Loucy (cell line): ENCODE measurements around the gene POU2F3.

Experiments used
- H2AFZ ChIP-seq: fragments of 200-600 bp; sonication (generic); 2 replicates; pipeline ENCODE4 v1.6.0; 2016; ENCODE audit warnings: antibody characterized with exemption, mild to moderate bottlenecking, low read length, moderate library complexity
- H3F3A ChIP-seq: fragments of 200-600 bp; 2 replicates; pipeline ENCODE4 v1.6.0; 2016; ENCODE audit warnings: antibody characterized with exemption, low read depth, mild to moderate bottlenecking
- H3K27me3 ChIP-seq: fragments of 200-600 bp; sonication (generic); 2 replicates; pipeline ENCODE4 v1.6.1; 2014; ENCODE audit warnings: low read length, mild to moderate bottlenecking; ENCODE audit not compliant: insufficient read depth, poor library complexity, severe bottlenecking
- H3K36me3 ChIP-seq: fragments of 200-600 bp; sonication (generic); 2 replicates; pipeline ENCODE4 v1.6.1; 2016; ENCODE audit warnings: low read length; ENCODE audit not compliant: insufficient read depth
- H3K4me1 ChIP-seq: fragments of 200-600 bp; sonication (generic); 2 replicates; pipeline ENCODE4 v1.5.1; 2014; ENCODE audit warnings: low read length, mild to moderate bottlenecking; ENCODE audit not compliant: insufficient read depth, poor library complexity, severe bottlenecking
- H3K4me2 ChIP-seq: fragments of 200-600 bp; sonication (generic); 2 replicates; pipeline ENCODE4 v1.6.0; 2014; ENCODE audit warnings: antibody characterized with exemption, low read length, low read depth, mild to moderate bottlenecking; ENCODE audit not compliant: poor library complexity, severe bottlenecking
- H3K4me3 ChIP-seq: fragments of 200-600 bp; sonication (generic); 2 replicates; pipeline ENCODE4 v1.5.1; 2014; ENCODE audit warnings: low read length, mild to moderate bottlenecking, mixed read lengths; ENCODE audit not compliant: poor library complexity, severe bottlenecking
- H3K79me2 ChIP-seq: fragments of 200-600 bp; sonication (generic); 2 replicates; pipeline ENCODE4 v1.6.1; 2014; ENCODE audit warnings: low read length; ENCODE audit not compliant: insufficient read depth
- H3K9ac ChIP-seq: fragments of 200-600 bp; sonication (generic); 2 replicates; pipeline ENCODE4 v1.6.0; 2014; ENCODE audit warnings: mild to moderate bottlenecking, low read depth, low read length, moderate library complexity; ENCODE audit not compliant: poor library complexity, severe bottlenecking
- H3K9me2 ChIP-seq: fragments of 200-600 bp; sonication (generic); replicated peaks from 2 replicates; pipeline ENCODE4 v1.6.1; 2016; ENCODE audit warnings: low read depth, low read length, mixed read lengths
- H3K9me3 ChIP-seq: fragments of 200-600 bp; sonication (generic); 2 replicates; pipeline ENCODE4 v1.6.1; 2014; ENCODE audit warnings: mild to moderate bottlenecking, antibody characterized with exemption, low read length, low read depth; ENCODE audit not compliant: insufficient read depth
- H4K20me1 ChIP-seq: fragments of 200-600 bp; sonication (generic); 2 replicates; pipeline ENCODE4 v1.6.0; 2014; ENCODE audit warnings: antibody characterized with exemption, low read length, mild to moderate bottlenecking; ENCODE audit not compliant: insufficient read depth, poor library complexity, severe bottlenecking
- CTCF ChIP-seq: fragments of 200-600 bp; sonication (generic); conservative IDR thresholded peaks from 2 replicates; pipeline ENCODE4 v1.5.1; 2014; ENCODE audit warnings: mild to moderate bottlenecking, antibody characterized with exemption, low read length
- EZH2phosphoT487 ChIP-seq: fragments of 200-600 bp; IDR thresholded peaks from 2 replicates; pipeline ENCODE4 v1.6.1; 2018; ENCODE audit warnings: antibody characterized with exemption, mild to moderate bottlenecking, moderate library complexity, borderline replicate concordance

The POU2F3 gene

GRCh38 chr11:120230433-120231071 lies 9.4 kb upstream of the POU2F3 start:
- TF ChIP-seq EZH2phosphoT487 (no peak), CTCF (no peak)
- no peak overlapping the region for H2AFZ ChIP-seq
- no peaks in the 10 kb centered on the region for H4K20me1 ChIP-seq
- H3K4me1 ChIP-seq: no peaks in the 10 kb centered on the region
- no peaks in the 10 kb centered on the region for H3K9me3 ChIP-seq
- no peak overlapping the region for H3K4me2 ChIP-seq
- no peaks in the 10 kb centered on the region for H3K79me2 ChIP-seq
- H3K9ac ChIP-seq: no peak overlapping the region
- no peaks in the 10 kb centered on the region for H3K27me3 ChIP-seq
- H3K36me3 ChIP-seq: no peaks in the 10 kb centered on the region
- H3K9me2 ChIP-seq: no peaks in the 10 kb centered on the region
- H3F3A ChIP-seq: no peaks in the 10 kb centered on the region
- H3K4me3 ChIP-seq: no peak overlapping the region

GRCh38 chr11:120231963-120232362 lies 8.0 kb upstream of the POU2F3 start:
- Histone ChIP-seq H2AFZ (no peak overlapping the region), H3K9me2 (no peaks in the 10 kb centered on the region), H3F3A (no peaks in the 10 kb centered on the region), H3K9me3 (no peaks in the 10 kb centered on the region), H3K4me2 (no peak overlapping the region), H3K36me3 (no peaks in the 10 kb centered on the region), H3K27me3 (no peaks in the 10 kb centered on the region), H3K9ac (no peak overlapping the region), H3K79me2 (no peaks in the 10 kb centered on the region), H4K20me1 (no peaks in the 10 kb centered on the region), H3K4me1 (no peaks in the 10 kb centered on the region), H3K4me3 (no peak overlapping the region)
- TF ChIP-seq CTCF (no peak), EZH2phosphoT487 (no peak)

- no peaks in the 10 kb centered on the region for H3K9me2 ChIP-seq
- TF ChIP-seq EZH2phosphoT487 (no peak), CTCF (no peak)
- H3K9ac ChIP-seq: no peak overlapping the region
- no peak overlapping the region for H2AFZ ChIP-seq
- no peak overlapping the region for H3K4me3 ChIP-seq
- no peaks in the 10 kb centered on the region for H3K4me1 ChIP-seq
- no peaks in the 10 kb centered on the region for H3K27me3 ChIP-seq
- no peaks in the 10 kb centered on the region for H4K20me1 ChIP-seq
- no peaks in the 10 kb centered on the region for H3K36me3 ChIP-seq
- no peaks in the 10 kb centered on the region for H3K79me2 ChIP-seq
- H3F3A ChIP-seq: no peaks in the 10 kb centered on the region
- no peaks in the 10 kb centered on the region for H3K9me3 ChIP-seq
- no peak overlapping the region for H3K4me2 ChIP-seq
Observed at GRCh38 chr11:120233207-120233803, 6.6 kb upstream of the POU2F3 start.
